Liver (tissue), 3 donors: ENCODE results near the gene CHST1.

Experiments
- CTCF ChIP-seq: fragments of 150-350 bp; IDR thresholded peaks from 2 replicates; pipeline ENCODE4 v1.5.1; 2017; ENCODE audit warnings: improper control_type of control experiment, low read depth, low read length; ENCODE audit not compliant: missing input control
- EGR1 ChIP-seq, 2 donors: IDR thresholded peaks; 2 replicates each; pipeline ENCODE4 v1.6.1; 2016 to 2018; ENCODE audit warnings: antibody characterized with exemption in 2 of 2, low read depth in 2 of 2
- donor health status: healthy.
- donor health status: healthy.

GRCh38 chr11:45663486-45664375 is 1.7 kb downstream of the CHST1 start:
- TF ChIP-seq EGR1 (IDR thresholded peaks at IDR 0.05; ENCODE audit: low read depth in 2 of 2) (no peak), CTCF (no peak)
